ENCODE measurements around the gene MRTFB.
A peak's percentile ranks its signal among the peaks of the same experiment; 100 is the strongest.

MRTFB gene

DNA sequence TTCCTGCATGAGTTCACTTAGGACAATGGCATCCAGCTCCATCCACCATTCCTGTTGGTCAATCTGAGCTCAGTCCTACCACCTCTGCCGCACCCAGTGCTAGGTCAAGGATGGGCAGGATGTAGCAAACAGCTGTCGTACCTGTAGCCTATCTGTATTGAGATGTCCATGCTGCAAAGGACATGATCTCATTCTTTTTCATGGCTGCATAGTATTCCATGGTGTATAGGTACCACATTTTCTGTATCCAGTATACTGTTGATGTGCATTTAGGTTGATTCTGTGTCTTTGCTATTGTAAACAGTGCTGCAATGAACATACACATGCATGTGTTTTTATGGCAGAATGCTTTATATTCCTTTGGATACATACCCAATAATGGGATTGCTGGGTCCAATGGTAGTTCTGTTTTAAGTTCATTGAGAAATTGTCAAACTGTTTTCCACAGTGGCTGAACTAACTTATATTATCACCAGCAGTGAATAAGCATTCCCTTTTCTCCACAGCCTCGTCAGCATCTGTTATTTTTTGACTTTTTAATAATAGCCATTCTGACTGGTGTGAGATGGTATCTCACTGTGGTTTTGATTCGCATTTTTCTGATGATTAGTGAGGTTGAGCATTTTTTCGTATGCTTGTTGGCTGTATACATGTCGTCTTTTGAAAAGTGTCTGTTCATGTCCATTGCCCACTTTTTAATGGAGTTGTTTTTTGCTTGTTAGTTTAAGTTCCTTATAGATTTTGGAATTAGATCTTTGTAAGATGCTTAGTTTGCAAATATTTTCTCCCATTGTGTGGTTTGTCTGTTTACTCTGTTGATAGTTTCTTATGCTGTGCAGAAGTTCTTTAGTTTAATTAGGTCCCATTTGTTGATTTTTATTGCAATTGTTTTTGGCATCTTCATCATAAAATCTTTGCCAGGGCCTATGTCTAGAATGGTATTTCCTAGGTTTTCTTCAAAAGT is 7.2 kb upstream of the MRTFB start:
- no peak for DNase-seq (ENCODE audit: low read depth)

DNA sequence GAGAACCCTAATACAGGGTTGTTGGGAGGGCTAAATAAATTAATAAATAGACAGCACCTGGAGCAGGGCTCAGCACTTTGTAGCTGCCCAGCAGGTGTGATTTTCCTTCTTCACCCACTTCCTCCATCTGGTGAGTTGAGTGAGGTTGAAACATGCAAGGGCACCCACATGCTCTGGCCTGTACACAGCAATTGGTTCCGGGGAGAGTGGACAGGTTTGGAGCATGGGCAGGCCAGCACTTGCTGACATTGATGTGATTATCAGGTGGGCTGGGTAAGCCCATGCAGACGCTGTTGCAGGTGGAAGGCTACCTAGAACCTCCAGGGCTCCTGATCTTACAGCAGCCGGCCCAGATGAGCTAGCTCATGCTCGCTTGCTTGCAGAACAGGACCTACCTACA is 1.3 kb upstream of the MRTFB start:
- DNase-seq (ENCODE audit: low read depth): no peak

DNA sequence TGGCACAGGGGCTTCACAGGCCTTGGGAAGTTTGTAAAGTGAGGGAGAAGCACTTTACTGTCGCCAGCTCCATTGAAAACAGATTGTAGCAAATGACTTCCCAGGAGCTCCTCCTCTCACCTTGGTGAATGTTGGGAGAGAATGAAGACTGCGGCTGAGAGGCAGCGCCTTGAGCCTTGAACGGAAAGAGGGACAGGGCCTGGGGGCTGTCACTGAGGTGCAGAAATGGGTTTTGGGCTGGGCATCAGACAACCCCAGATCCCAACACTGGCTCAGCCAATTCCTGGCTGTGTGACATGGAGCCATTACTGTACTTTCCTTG is 603 bp upstream of the MRTFB start:
- no peak for DNase-seq (ENCODE audit: low read depth)

DNA sequence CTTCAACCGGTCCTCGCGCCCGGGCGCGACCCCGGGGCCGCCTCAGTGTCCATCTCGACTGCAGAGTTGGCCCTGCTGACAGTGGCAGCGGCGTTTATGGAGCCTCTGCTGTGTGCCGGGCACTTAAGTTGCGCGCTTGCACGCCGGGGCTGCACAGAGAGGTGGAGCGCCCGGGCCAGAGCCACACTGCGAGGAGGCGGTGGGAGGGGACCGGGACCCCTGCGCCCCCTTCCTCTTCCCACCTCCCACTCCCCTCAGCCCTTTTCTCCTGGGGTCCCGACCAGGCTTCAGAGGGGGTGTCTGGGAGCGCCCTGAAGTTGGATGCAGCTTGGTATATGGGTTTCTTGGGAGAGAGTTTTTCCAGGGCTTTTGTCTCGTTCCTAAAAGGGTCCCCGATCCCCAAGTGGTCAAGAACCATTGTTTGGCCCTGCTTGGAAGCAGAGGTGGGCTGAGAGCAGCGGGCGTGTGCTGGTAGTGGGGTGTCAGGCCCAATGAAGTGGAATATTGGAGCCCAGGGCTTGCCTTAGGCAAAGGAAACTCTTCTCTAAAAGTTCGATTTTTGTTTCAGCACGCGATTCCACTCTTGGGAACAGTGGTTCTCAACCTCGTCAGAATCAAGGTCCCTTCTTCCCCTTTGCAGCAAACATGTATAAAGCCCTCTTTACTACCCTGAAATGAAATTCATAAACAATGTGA is 605 bp downstream of the MRTFB start:
- peak; percentile 8 for DNase-seq (ENCODE audit: low read depth)

DNA sequence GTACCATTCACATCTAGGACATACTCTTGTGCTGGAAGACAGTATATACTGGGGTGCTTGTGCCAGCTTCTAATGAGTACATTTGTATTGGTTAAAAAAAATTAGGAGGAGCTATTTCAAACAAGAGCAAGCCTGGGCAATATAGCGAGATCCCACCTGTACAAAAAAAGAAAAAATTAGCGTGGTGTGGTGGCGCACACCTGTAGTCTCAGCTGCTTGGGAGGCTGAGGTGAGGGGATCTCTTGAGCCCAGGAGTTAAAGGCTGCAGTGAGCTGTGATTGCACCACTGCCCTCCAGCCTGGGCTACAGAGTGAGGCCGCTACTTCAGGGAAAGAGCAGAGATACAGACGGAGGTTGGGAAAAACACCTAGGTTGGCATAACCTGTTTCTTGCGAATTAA is 1.2 kb downstream of the MRTFB start:
- no peak for DNase-seq (ENCODE audit: low read depth)

GRCh38 chr16:14074544-14074943 is 3.4 kb downstream of the MRTFB start:
- DNase-seq (ENCODE audit: low read depth): no peak

DNA sequence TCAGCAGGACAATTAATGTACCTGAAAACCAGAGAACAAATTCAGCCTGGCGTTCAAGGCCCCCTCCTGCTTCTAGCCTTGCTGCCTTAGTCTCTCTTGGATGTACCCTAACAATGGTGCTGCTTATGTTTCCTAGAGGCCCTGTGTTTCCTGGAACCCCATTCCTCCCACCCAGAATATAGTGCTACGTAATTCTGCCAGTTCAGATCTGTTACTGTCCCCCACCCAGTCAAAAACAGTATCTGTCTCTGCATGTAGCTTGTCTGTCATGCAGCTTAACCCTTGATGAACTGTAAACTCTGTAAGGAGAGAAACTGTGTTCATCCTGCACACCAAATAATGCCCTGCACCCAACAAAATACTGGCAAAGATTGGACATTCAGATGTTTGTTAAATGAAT is 6.8 kb downstream of the MRTFB start:
- no peak for DNase-seq (ENCODE audit: low read depth)

DNA sequence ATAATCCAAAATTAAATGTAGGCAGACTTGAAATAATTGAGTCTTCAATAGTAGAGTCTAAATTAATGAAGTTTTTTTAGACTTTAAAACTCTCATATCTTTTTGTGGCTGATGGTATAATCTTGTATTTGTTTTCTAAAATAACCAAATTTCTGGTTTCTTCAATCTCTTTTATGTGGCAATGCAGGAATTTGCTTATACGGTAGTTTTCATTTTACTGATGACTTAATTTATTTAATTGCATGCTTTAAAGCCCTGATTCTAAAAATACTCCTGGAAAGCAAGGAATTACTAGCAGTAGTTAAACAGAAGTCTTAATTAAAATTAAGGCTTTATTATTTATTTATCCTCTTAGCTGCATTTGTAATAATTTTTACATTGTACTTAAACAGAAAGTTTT is 15.4 kb downstream of the MRTFB start:
- DNase-seq (ENCODE audit: low read depth): no peak

GRCh38 chr16:14087181-14087580 is 16.1 kb downstream of the MRTFB start:
- DNase-seq (ENCODE audit: low read depth): no peak

GRCh38 chr16:14087590-14088154 is 16.6 kb downstream of the MRTFB start:
- DNase-seq (ENCODE audit: low read depth): no peak

DNA sequence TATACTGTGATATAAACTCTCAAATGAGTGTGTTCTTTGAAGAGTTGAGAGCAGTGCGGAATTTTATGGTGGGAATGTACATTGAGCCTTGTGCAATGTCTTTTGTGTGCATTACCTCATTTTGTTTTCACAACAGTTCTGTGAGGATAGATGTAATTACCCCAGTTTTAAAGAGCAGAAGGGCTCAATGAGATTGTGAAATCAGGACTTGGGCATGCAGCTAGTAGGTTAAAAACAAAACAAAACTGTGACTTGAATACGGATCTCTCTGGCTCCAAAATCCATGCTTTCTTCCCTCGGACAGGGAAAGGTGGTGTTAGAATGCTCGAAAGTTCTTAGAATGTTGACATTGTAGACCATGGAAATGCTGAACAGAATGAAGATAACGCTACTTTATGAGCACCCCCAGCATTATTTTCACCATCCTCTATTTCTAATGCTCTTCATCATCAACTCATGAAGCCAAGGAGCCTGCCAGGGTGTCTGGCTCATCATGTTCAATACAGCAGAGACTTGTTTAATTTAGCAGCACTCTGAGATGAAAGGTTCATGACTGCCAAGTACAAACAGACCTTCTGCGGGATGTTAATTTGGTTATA is 17.1 kb downstream of the MRTFB start:
- no peak for DNase-seq (ENCODE audit: low read depth)

DNA sequence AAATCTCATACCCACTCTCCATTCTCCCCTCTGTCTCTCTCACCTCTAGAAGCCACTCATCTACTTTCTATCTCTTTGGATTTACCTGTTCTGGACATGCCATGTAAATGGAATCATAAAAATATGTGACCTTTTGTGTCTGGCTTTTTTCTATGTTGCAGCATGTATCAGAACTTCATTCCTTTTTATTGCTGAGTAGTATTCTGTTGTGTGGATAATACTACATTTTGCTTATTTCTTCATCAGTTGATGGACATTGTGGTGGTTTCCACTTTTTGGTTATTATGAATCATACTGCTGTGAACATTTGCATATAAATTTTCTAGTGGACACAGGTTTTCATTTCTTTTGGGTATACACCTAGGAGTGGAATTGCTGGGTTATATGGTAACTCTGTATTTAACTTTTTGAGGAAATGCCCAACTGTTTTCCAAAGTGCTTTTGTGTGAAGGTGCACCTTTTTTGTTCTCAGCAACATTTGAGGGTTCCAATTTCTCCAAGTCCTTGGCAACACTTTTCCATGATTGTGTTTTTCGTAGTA is 18.2 kb downstream of the MRTFB start:
- no peak for DNase-seq (ENCODE audit: low read depth)

- no peak for DNase-seq (ENCODE audit: low read depth)
Observed at GRCh38 chr16:14092561-14092960, 21.4 kb downstream of the MRTFB start.

- DNase-seq (ENCODE audit: low read depth): no peak
Observed at GRCh38 chr16:14095883-14096551, 24.9 kb downstream of the MRTFB start.

DNA sequence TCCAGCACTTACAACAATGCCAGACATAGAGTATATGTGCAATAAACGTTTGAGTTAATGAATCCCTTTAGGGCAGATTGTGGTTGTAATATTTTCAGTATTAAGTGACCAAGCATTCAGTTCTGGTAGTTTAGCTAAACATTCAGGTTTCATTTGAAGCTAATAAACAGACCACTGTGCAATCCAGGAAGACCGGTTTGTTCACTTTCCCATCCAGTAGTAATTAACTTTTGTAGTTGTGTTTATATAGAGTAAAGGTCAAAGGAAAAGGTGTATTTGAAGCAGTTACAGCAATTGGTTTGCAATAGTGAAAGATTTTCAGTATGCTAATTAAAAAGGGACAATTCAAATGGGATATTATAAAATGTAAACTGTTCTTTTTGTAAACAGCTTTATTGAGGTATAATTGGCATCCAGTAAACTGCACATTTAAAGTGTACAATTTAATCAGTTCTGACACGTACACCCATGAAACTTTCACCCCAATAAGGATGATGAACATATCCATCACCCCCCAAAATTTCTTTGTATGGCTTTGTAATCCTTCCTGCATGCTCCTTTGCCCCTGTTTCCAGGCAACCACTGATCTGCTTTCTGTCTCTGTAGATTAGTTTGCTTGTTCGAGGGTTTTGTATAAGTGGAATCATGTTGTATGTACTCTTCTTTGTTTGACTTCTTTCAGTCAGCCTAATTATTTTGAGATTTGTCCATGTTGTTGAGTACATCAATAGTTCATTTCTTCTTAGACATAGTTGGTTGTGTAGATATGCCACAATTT is 26.3 kb downstream of the MRTFB start:
- DNase-seq (ENCODE audit: low read depth): no peak

- DNase-seq (ENCODE audit: low read depth): no peak
Observed at GRCh38 chr16:14098081-14098480, 27.0 kb downstream of the MRTFB start.

DNA sequence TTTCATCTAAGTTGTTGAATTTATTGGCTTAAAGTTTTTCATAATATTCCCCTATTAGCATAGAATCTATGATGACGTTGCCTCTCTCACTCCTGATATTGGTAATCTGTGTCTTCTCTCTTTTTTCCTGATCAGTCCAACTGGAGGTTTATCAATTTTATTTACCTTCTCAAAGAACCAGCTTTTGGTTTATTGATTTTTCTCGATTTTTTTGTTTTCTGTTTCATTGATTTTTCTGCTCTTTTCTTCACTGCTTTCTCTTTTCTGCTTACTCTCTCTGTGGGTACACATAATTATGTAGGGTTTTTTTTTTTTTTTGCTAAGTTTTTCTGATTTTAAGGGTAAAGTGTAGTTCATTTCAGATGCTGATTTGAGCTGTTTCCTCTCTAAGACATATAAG is 29.7 kb downstream of the MRTFB start:
- DNase-seq (ENCODE audit: low read depth): no peak

DNA sequence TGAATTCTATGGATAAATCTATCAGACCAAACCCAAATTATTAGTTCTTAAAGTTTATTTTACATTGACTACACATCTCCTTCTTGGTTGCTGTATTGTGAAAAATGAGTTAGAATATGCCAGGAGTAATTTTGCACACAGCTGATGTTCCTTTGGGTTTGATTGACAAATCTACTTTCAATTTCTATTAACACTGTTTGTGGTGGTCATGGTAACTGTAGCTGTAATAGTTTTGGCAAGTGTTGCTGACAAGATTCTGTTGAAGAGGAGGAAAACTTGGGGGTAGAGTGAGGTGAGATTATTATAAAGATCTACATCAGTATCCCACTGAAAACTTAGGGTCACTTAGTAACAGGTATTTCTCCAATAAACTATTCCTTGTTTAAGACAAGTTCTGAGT is 30.3 kb downstream of the MRTFB start:
- no peak for DNase-seq (ENCODE audit: low read depth)

- DNase-seq (ENCODE audit: low read depth): no peak
Observed at GRCh38 chr16:14102925-14103720, 32.0 kb downstream of the MRTFB start.

DNA sequence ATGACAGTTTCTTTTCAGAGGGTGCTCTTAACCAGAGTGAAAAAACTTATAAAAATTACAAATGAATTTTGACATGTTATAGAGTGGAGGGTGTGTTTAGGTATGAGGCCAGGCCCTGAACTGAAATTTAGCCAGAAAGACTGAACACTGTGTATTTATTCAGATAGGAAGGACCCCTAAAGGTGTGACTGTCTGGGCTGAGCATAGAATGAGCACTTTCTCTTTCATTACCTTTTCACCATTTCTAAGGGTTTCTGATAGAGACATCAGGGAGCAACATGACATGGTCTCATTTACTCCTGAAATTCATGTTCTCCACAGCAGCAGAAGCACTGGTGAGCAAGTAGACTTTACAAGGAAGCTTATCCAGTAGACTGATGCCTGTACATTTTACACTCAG is 32.9 kb downstream of the MRTFB start:
- DNase-seq (ENCODE audit: low read depth): no peak

Data from stimulated activated CD8-positive, alpha-beta memory T cell treated with anti-CD3 and anti-CD28 coated beads, Interleukin-12 subunit alpha, Interleukin-12 subunit beta, amount 100 ng/mL, for 4 hours (primary cell).